ENCODE data around the gene FIGN. TPM values are rescaled to one million over a fixed set of nuclear protein-coding genes. Genes with fewer than 3 reads are reported as not detected.
A peak's percentile ranks its signal among the peaks of the same experiment; 100 is the strongest.

The FIGN gene
- total RNA-seq, 1 donor: 2.5 TPM

- peaks cover 6% of the 10 kb centered on the region for H3K4me1 ChIP-seq (ENCODE audit: insufficient read depth, low read length)
- H4K20me1 ChIP-seq (ENCODE audit: insufficient read depth, low read length): no peaks in the 10 kb centered on the region
- no peaks in the 10 kb centered on the region for H3K79me2 ChIP-seq (ENCODE audit: insufficient read depth, low read length)
- no peak overlapping the region for H3K4me2 ChIP-seq (ENCODE audit: insufficient read depth, low read length)
- H2AFZ ChIP-seq (ENCODE audit: low read length): no peak overlapping the region
- no peak overlapping the region for H3K27ac ChIP-seq (ENCODE audit: low read depth, low read length)
- DNase-seq (ENCODE audit: insufficient read length, low spot score, missing footprints): no peak
- peaks cover 3% of the 10 kb centered on the region for H3K36me3 ChIP-seq (ENCODE audit: insufficient read depth, low read length)
- H3K9me3 ChIP-seq (ENCODE audit: low read depth, low read length): no peaks in the 10 kb centered on the region
- no peak for TF ChIP-seq CTCF (IDR thresholded peaks at IDR 0.05; ENCODE audit: extremely low read depth, low read depth, low read length)
- H3K4me3 ChIP-seq (ENCODE audit: insufficient read depth, low read length): no peak overlapping the region
- no peaks in the 10 kb centered on the region for H3K27me3 ChIP-seq (ENCODE audit: insufficient read depth, low read length)
These were observed 128.2 kb downstream of the FIGN start for GRCh38 chr2:163607630-163608029.

GRCh38 chr2:163606878-163607277 lies 128.9 kb downstream of the FIGN start:
- Histone ChIP-seq H3K27ac (ENCODE audit: low read depth, low read length) (no peak overlapping the region), H3K79me2 (ENCODE audit: insufficient read depth, low read length) (no peaks in the 10 kb centered on the region), H3K4me1 (ENCODE audit: insufficient read depth, low read length) (peaks cover 6% of the 10 kb centered on the region), H3K36me3 (ENCODE audit: insufficient read depth, low read length) (peaks cover 3% of the 10 kb centered on the region), H3K4me3 (ENCODE audit: insufficient read depth, low read length) (no peak overlapping the region), H3K27me3 (ENCODE audit: insufficient read depth, low read length) (no peaks in the 10 kb centered on the region), H2AFZ (ENCODE audit: low read length) (no peak overlapping the region), H3K4me2 (ENCODE audit: insufficient read depth, low read length) (no peak overlapping the region), H4K20me1 (ENCODE audit: insufficient read depth, low read length) (no peaks in the 10 kb centered on the region), H3K9me3 (ENCODE audit: low read depth, low read length) (no peaks in the 10 kb centered on the region)
- no peak for TF ChIP-seq CTCF (IDR thresholded peaks at IDR 0.05; ENCODE audit: extremely low read depth, low read depth, low read length)
- no peak for DNase-seq (ENCODE audit: insufficient read length, low spot score, missing footprints)

GRCh38 chr2:163605779-163606178 lies 130.0 kb downstream of the FIGN start:
- no peak for DNase-seq (ENCODE audit: insufficient read length, low spot score, missing footprints)
- H3K9me3 ChIP-seq (ENCODE audit: low read depth, low read length): no peaks in the 10 kb centered on the region
- no peak for TF ChIP-seq CTCF (IDR thresholded peaks at IDR 0.05; ENCODE audit: extremely low read depth, low read depth, low read length)
- no peak overlapping the region for H2AFZ ChIP-seq (ENCODE audit: low read length)
- H3K79me2 ChIP-seq (ENCODE audit: insufficient read depth, low read length): no peaks in the 10 kb centered on the region
- peaks cover 6% of the 10 kb centered on the region for H3K4me1 ChIP-seq (ENCODE audit: insufficient read depth, low read length)
- no peaks in the 10 kb centered on the region for H4K20me1 ChIP-seq (ENCODE audit: insufficient read depth, low read length)
- H3K4me2 ChIP-seq (ENCODE audit: insufficient read depth, low read length): no peak overlapping the region
- H3K27me3 ChIP-seq (ENCODE audit: insufficient read depth, low read length): no peaks in the 10 kb centered on the region
- no peak overlapping the region for H3K4me3 ChIP-seq (ENCODE audit: insufficient read depth, low read length)
- H3K27ac ChIP-seq (ENCODE audit: low read depth, low read length): no peak overlapping the region
- H3K36me3 ChIP-seq (ENCODE audit: insufficient read depth, low read length): peaks cover 3% of the 10 kb centered on the region

- Histone ChIP-seq H2AFZ (ENCODE audit: low read length) (no peak overlapping the region), H3K36me3 (ENCODE audit: insufficient read depth, low read length) (no peaks in the 10 kb centered on the region), H3K27ac (ENCODE audit: low read depth, low read length) (peak overlapping the region; percentile 39), H3K4me2 (ENCODE audit: insufficient read depth, low read length) (peak overlapping the region; percentile 60), H3K9me3 (ENCODE audit: low read depth, low read length) (no peaks in the 10 kb centered on the region), H3K4me3 (ENCODE audit: insufficient read depth, low read length) (no peak overlapping the region), H3K4me1 (ENCODE audit: insufficient read depth, low read length) (peaks cover 6% of the 10 kb centered on the region), H3K79me2 (ENCODE audit: insufficient read depth, low read length) (no peaks in the 10 kb centered on the region), H4K20me1 (ENCODE audit: insufficient read depth, low read length) (no peaks in the 10 kb centered on the region), H3K27me3 (ENCODE audit: insufficient read depth, low read length) (no peaks in the 10 kb centered on the region)
- no peak for TF ChIP-seq CTCF (IDR thresholded peaks at IDR 0.05; ENCODE audit: extremely low read depth, low read depth, low read length)
- DNase-seq (ENCODE audit: insufficient read length, low spot score, missing footprints): no peak
These were observed 130.8 kb downstream of the FIGN start for GRCh38 chr2:163604941-163605555.
